HCT116 (cell line): ENCODE measurements around the gene FMO5. TPM values are rescaled to one million over a fixed set of nuclear protein-coding genes. Genes with fewer than 3 reads are reported as not detected.

Experiments used
- ATAC-seq: fragments of 200-7000 bp; cut with Tn5 transposase; 2 replicates; pipeline ENCODE4 v1.9.1; 2020; ENCODE audit warnings: mild to moderate bottlenecking, moderate library complexity
- BruUV-seq: library from RNA; stranded (reverse); fragments of 400-500 nt; replicated peaks from 2 replicates; lab custom pipeline; 2021; lab: Mats Ljungman, UMichigan
- CTCF ChIA-PET: fragments of 300-600 bp; sonication (Branson Sonifier 250); formaldehyde crosslinking; loops from one replicate; lab custom pipeline; 2021; ENCODE audit warnings: antibody characterized with exemption; lab: Charles Lee
- POLR2A ChIA-PET: fragments of 300-600, 350-600 bp; sonication (Branson Sonifier 250); formaldehyde crosslinking; loops from one replicate; lab custom pipeline; 2021; ENCODE audit warnings: antibody characterized with exemption; lab: Charles Lee
- RAD21 ChIA-PET, 2 experiments: fragments of 300-600 bp; sonication (Branson Sonifier 250); formaldehyde crosslinking; loops; one replicate each; lab custom pipeline; 2023; ENCODE audit warnings: low total read pairs in 2 of 2; ENCODE audit not compliant: uncharacterized antibody in 2 of 2, unreplicated experiment in 2 of 2, low non-redundant PET in 1 of 2; lab: Charles Lee
- DNase-seq: peaks from one replicate; pipeline ENCODE4 v3.0.0-alpha.2; 2010; ENCODE audit warnings: low read depth, low spot score
- H2AFZ ChIP-seq: fragments of 200-600 bp; shearing (Covaris generic), sonication (generic); 2 replicates; pipeline ENCODE4 v1.6.1; 2017; ENCODE audit warnings: low read depth, mixed run types, mixed read lengths, antibody characterized with exemption, low read length; ENCODE audit not compliant: poor library complexity, severe bottlenecking
- H3K27ac ChIP-seq: 2 replicates; pipeline ENCODE4 v1.5.1; 2012; ENCODE audit warnings: low read depth, low read length
- H3K27me3 ChIP-seq: fragments of 200-600 bp; sonication (generic); 2 replicates; pipeline ENCODE4 v1.6.1; 2016; ENCODE audit warnings: mixed run types, low read length, mixed read lengths; ENCODE audit not compliant: insufficient read depth
- H3K36me3 ChIP-seq, 2 experiments: fragments of 200-500 bp in 1 of 2; fragments of 200-600 bp in 1 of 2; sonication (Bioruptor generic) in 1 of 2; sonication (generic) in 1 of 2; 2 replicates each; pipeline versions ENCODE4 v1.5.1 to v1.6.1; 2014 to 2016; ENCODE audit warnings: low read length in 2 of 2, inconsistent platforms in 1 of 2, mixed read lengths in 1 of 2, mixed run types in 1 of 2; ENCODE audit not compliant: insufficient read depth in 2 of 2, control insufficient read depth in 1 of 2
- H3K4me1 ChIP-seq, 2 experiments: fragments of 200-600 bp in 1 of 2; sonication (generic) in 1 of 2; 2 replicates each; pipeline versions ENCODE4 v1.5.1 to v1.6.1; 2012 to 2017; ENCODE audit warnings: low read length in 2 of 2, inconsistent platforms in 1 of 2, mild to moderate bottlenecking in 1 of 2, mixed read lengths in 1 of 2, mixed run types in 1 of 2, moderate library complexity in 1 of 2; ENCODE audit not compliant: insufficient read depth in 2 of 2, control insufficient read depth in 1 of 2
- H3K4me2 ChIP-seq: fragments of 200-600 bp; sonication (generic); 2 replicates; pipeline ENCODE4 v1.6.1; 2017; ENCODE audit warnings: mixed run types, low read length, mixed read lengths
- H3K4me3 ChIP-seq, 2 experiments: fragments of 200-600 bp in 1 of 2; sonication (generic) in 1 of 2; replicated peaks in 1 of 2; 2 replicates each; pipeline ENCODE4 v1.5.1; 2011 to 2016; ENCODE audit warnings: low read length in 2 of 2, control low read depth in 1 of 2, low read depth in 1 of 2, mild to moderate bottlenecking in 1 of 2, mixed read lengths in 1 of 2, mixed run types in 1 of 2
- H3K79me2 ChIP-seq: fragments of 200-600 bp; sonication (generic); 2 replicates; pipeline ENCODE4 v1.6.1; 2017; ENCODE audit warnings: mild to moderate bottlenecking, mixed run types, low read length, moderate library complexity, mixed read lengths; ENCODE audit not compliant: insufficient read depth
- H3K9ac ChIP-seq: fragments of 200-600 bp; sonication (generic); 2 replicates; pipeline ENCODE4 v1.6.1; 2016; ENCODE audit warnings: low read length, mixed read lengths
- H3K9me2 ChIP-seq: fragments of 200-600 bp; sonication (generic), shearing (Covaris generic); 2 replicates; pipeline ENCODE4 v1.6.1; 2017; ENCODE audit warnings: mixed run types, mild to moderate bottlenecking, moderate library complexity; ENCODE audit not compliant: insufficient read depth
- H3K9me3 ChIP-seq, 2 experiments: fragments of 200-500 bp in 1 of 2; fragments of 200-600 bp in 1 of 2; sonication (Bioruptor generic) in 1 of 2; sonication (generic) in 1 of 2; 2 replicates each; pipeline ENCODE4 v1.6.1; 2014 to 2017; ENCODE audit warnings: low read length in 2 of 2, mixed read lengths in 2 of 2, inconsistent platforms in 1 of 2, low read depth in 1 of 2, mild to moderate bottlenecking in 1 of 2, mixed run types in 1 of 2, moderate library complexity in 1 of 2; ENCODE audit not compliant: control insufficient read depth in 1 of 2, insufficient read depth in 1 of 2
- H4K20me1 ChIP-seq: fragments of 200-600 bp; sonication (generic), shearing (Covaris generic); 2 replicates; pipeline ENCODE4 v1.6.1; 2017; ENCODE audit warnings: mixed run types, mild to moderate bottlenecking, moderate library complexity; ENCODE audit not compliant: insufficient read depth
- CBX3 ChIP-seq: IDR thresholded peaks from 2 replicates; pipeline ENCODE4 v1.6.1; 2012; ENCODE audit warnings: low read depth
- FOSL1 ChIP-seq: IDR thresholded peaks from 2 replicates; pipeline ENCODE4 v1.6.1; 2012; ENCODE audit warnings: low read depth
- JUND ChIP-seq: IDR thresholded peaks from 2 replicates; pipeline ENCODE4 v1.6.1; 2012
- SIN3A ChIP-seq: IDR thresholded peaks from 2 replicates; pipeline ENCODE4 v1.6.1; 2012; ENCODE audit warnings: low read depth
- SP1 ChIP-seq: IDR thresholded peaks from 2 replicates; pipeline ENCODE4 v1.6.1; 2012; ENCODE audit warnings: low read depth
- YY1 ChIP-seq: IDR thresholded peaks from 2 replicates; pipeline ENCODE4 v1.6.1; 2011; ENCODE audit warnings: low read length, low read depth, moderate library complexity, mild to moderate bottlenecking; ENCODE audit not compliant: insufficient replicate concordance; ENCODE audit errors: extremely low read depth
- intact Hi-C: fragments of 100-400 bp; cut with micrococcal nuclease; formaldehyde crosslinking; loops from 2 replicates; pipeline ENCODE4 v1.10.0; 2022
- total RNA-seq: library from RNA; stranded (reverse); gene quantifications from one replicate; pipeline ENCODE4 v1.2.1, GENCODE V29; 2021; ENCODE audit not compliant: unreplicated experiment
- TF ChIP-seq, protein P1 (sequence below): IDR thresholded peaks from 2 replicates; pipeline ENCODE4 v1.6.1; 2011; ENCODE audit warnings: mild to moderate bottlenecking, low read length, moderate library complexity; ENCODE audit not compliant: insufficient replicate concordance; ENCODE audit errors: extremely low read depth
- TF ChIP-seq, protein P2 (sequence below): IDR thresholded peaks from 2 replicates; pipeline ENCODE4 v1.6.1; 2012

FMO5 gene
- total RNA-seq, 1 experiment from 2014 or later = 0.27 TPM

DNA sequence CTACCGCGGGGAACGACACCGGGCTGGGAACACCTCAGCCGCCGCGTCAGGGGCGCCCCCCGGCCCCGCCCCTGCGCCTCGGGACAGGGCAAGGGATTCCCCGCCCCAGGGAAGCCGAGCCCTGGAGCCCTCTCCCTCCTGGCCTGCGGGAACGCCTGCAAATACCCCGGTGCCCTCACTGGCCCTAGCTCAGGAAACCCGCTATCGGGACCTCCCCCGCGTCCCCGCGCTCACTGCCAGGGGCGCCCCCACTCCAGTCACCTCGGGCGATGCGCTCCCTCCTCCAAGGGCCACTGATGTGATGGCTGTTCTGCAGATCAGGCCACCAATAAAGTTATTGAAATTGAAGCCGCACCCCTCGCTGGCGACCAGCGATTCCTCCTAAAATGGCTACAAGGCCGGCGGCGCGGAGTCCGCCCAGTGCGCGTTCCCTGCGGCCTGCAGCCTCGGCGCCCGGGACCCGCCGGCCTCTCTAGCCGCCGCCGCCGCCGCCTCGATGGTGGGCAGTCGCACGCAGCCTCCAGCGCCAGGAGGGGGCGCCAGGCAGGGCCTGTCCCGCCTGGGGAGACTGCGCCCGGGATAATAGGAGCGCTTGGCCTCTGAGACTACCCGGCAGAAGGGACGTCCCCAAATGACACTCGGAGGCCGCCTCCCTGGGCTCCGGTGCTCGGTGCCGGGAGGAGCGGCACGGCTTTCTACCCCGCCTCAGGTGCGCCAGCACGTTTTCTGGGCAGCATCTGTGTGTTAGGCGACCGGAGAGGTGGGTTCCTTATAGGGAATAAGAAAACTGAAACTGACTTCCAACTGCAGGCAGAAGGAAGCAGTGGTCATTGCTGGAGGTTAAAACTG, 52.7 kb downstream of the FMO5 start, which contains the start of gene PRKAB2 (continued):
- TF ChIP-seq, protein P1, sequence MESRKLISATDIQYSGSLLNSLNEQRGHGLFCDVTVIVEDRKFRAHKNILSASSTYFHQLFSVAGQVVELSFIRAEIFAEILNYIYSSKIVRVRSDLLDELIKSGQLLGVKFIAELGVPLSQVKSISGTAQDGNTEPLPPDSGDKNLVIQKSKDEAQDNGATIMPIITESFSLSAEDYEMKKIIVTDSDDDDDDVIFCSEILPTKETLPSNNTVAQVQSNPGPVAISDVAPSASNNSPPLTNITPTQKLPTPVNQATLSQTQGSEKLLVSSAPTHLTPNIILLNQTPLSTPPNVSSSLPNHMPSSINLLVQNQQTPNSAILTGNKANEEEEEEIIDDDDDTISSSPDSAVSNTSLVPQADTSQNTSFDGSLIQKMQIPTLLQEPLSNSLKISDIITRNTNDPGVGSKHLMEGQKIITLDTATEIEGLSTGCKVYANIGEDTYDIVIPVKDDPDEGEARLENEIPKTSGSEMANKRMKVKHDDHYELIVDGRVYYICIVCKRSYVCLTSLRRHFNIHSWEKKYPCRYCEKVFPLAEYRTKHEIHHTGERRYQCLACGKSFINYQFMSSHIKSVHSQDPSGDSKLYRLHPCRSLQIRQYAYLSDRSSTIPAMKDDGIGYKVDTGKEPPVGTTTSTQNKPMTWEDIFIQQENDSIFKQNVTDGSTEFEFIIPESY = peak; percentile 3
- TF ChIP-seq CBX3 = peak; percentile 92
- peak; percentile 88 for TF ChIP-seq SP1
- TF ChIP-seq FOSL1 = peak; percentile 31; the same call in 1 of the 2 replicates
- peak; percentile 92 for TF ChIP-seq YY1
- peak; percentile 52 for TF ChIP-seq JUND

DNA sequence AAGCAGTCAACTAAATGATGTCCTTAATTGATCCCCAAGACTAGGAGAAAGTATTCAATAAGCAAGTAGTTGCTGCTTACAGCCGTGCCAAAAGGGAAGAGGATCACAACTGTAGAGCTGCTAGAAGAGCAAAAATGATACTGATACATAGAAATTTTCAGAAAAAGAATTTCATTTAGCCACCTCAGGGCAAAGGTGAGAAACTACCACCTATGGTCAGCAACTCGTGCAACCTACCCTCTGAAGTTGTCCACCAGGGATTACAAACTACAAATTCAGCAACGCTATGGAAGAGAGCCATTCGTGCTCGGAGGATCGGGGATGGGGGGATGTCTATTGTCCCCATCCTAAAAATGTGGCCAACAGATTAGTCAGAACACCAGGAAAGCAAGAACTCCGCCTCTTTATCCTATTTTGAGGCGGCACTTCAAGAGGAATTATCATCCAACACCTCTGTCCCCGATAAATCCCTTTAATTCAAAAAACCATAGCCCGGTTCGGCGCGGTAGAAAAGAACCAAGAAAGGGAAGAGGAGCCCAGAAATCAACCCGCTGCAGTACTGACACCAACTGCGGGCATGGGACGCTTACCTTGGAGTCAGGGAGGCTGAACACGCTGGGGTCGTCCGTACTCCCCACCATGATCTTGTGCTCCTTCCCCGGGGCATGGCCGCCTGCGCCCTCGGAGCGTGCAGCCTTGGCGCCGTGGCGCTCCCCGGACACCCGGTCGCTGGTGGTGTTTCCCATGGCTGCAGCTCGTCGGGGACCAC, 53.6 kb downstream of the FMO5 start:
- H2AFZ ChIP-seq = no peak overlapping the region

More for the DNA sequence above, 53.6 kb downstream of the FMO5 start:
- ATAC-seq (no peak), DNase-seq (no peak)
- Histone ChIP-seq H4K20me1 (peaks cover 2% of the 10 kb centered on the region; the same call in 1 of the 2 replicates), H3K9me3 (no peaks in the 10 kb centered on the region), H3K79me2 (peaks cover 44% of the 10 kb centered on the region), H3K36me3 (no peaks in the 10 kb centered on the region), H3K27ac (peak overlapping the region; percentile 86), H3K9ac (peak overlapping the region; percentile 86), H3K27me3 (no peaks in the 10 kb centered on the region), H3K9me2 (no peaks in the 10 kb centered on the region), H3K4me2 (peak overlapping the region; percentile 77), H3K4me3 (peak overlapping the region; percentile 67 to 91), H3K4me1 (peaks cover 30 to 55% of the 10 kb centered on the region in 2 experiments)
- no TSS peak for BruUV-seq
- TF ChIP-seq YY1 (no peak), SIN3A (0 out of 2 replicates have a peak, but pooled peaks have one; percentile 18)
- TF ChIP-seq, protein P2, sequence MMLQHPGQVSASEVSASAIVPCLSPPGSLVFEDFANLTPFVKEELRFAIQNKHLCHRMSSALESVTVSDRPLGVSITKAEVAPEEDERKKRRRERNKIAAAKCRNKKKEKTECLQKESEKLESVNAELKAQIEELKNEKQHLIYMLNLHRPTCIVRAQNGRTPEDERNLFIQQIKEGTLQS = no peak
- ChIA-PET POLR2A (no interaction called here), RAD21 (interaction anchor here in 1 of 2 experiments (0.7 kb wide), 1 partner anchor 168 kb away, joined by 3 read pairs; no protein-coding TSS in a partner anchor), CTCF (interaction anchor here (1.0 kb wide), 1 partner anchor 71 kb away, joined by 4 read pairs; the partner anchor contains the start of gene CHD1L)
- intact Hi-C loops = loop anchor here (1.0 kb wide), 1 partner anchor 71 kb away; the partner anchor contains the start of gene CHD1L
